Measurements from ENCODE around the gene MAPK12.
A peak's percentile ranks its signal among the peaks of the same experiment; 100 is the strongest.

The MAPK12 gene

DNA sequence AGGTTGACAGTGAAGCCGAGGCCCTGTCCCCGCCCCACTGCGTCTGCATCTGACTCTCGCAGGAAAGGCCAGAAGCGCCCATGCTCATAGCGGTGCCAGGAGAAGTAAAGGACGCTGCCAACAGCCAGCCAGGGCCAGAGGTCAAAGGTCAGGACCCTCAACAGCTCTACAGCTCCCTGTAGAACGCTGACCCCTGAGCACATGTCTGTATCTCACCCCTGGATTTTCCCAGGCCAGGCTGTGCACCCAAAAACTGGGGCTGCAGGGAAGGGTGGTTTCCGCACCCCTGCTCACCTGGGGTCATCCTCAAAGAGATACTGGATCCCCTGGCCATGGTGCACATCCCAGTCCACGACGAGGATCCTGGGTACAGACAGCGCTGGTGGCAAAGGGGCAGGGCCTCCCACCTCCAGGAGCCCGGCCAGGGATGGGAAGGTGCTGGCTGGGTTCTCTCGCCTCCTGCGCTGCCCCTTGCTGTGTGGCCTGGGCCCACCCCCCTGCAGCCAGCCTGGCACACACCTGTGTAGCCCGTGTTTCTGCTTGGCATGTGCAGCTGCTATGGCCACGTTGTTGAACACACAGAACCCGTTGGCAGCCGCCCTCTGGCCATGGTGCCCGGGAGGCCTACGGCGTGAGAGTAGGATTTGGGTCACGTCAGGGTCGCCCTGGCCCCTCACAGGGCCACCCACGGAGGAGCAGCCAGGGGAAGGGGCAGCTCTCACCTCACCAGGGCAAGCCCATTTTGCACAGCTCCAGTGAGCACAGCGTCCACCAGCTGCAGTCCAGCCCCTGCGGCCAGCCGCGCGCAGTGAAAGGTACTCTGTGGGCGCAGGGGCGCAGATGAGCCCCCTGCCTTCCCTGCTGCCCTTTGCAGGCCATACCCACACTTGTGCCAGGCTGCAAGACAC is 11.9 kb downstream of the MAPK12 start:
- Histone ChIP-seq H3K27me3 (ENCODE audit: control insufficient read depth, insufficient read depth, low read length) (no peaks in the 10 kb centered on the region), H3K4me1 (ENCODE audit: control insufficient read depth, insufficient read depth, low read length) (peaks cover 7% of the 10 kb centered on the region), H3K9me3 (ENCODE audit: control insufficient read depth, insufficient read depth, low read length) (no peaks in the 10 kb centered on the region), H3K27ac (ENCODE audit: low read depth, low read length) (no peak overlapping the region), H3K4me3 (ENCODE audit: low read depth, low read length) (peak overlapping the region; percentile 80; the same call in 1 of the 2 replicates), H3K9ac (ENCODE audit: low read depth, low read length) (no peak overlapping the region), H3K36me3 (ENCODE audit: control insufficient read depth, insufficient read depth, low read length) (peaks cover 12% of the 10 kb centered on the region)

- Histone ChIP-seq H3K4me3 (ENCODE audit: low read depth, low read length) (no peak overlapping the region), H3K4me1 (ENCODE audit: control insufficient read depth, insufficient read depth, low read length) (peaks cover 15% of the 10 kb centered on the region), H3K9me3 (ENCODE audit: control insufficient read depth, insufficient read depth, low read length) (no peaks in the 10 kb centered on the region), H3K9ac (ENCODE audit: low read depth, low read length) (no peak overlapping the region), H3K27ac (ENCODE audit: low read depth, low read length) (peak overlapping the region; percentile 47), H3K27me3 (ENCODE audit: control insufficient read depth, insufficient read depth, low read length) (no peaks in the 10 kb centered on the region), H3K36me3 (ENCODE audit: control insufficient read depth, insufficient read depth, low read length) (peaks cover 12% of the 10 kb centered on the region)
Measured at GRCh38 chr22:50248196-50249081, 13.0 kb downstream of the MAPK12 start.

GRCh38 chr22:50247748-50248147 is 13.7 kb downstream of the MAPK12 start:
- Histone ChIP-seq H3K9ac (ENCODE audit: low read depth, low read length) (no peak overlapping the region), H3K9me3 (ENCODE audit: control insufficient read depth, insufficient read depth, low read length) (no peaks in the 10 kb centered on the region), H3K4me1 (ENCODE audit: control insufficient read depth, insufficient read depth, low read length) (peaks cover 15% of the 10 kb centered on the region), H3K27me3 (ENCODE audit: control insufficient read depth, insufficient read depth, low read length) (no peaks in the 10 kb centered on the region), H3K36me3 (ENCODE audit: control insufficient read depth, insufficient read depth, low read length) (peaks cover 12% of the 10 kb centered on the region), H3K4me3 (ENCODE audit: low read depth, low read length) (no peak overlapping the region), H3K27ac (ENCODE audit: low read depth, low read length) (peak overlapping the region; percentile 47)

- Histone ChIP-seq H3K27ac (ENCODE audit: low read depth, low read length) (no peak overlapping the region), H3K27me3 (ENCODE audit: control insufficient read depth, insufficient read depth, low read length) (no peaks in the 10 kb centered on the region), H3K4me3 (ENCODE audit: low read depth, low read length) (peak overlapping the region; percentile 93; the same call in 1 of the 2 replicates), H3K9ac (ENCODE audit: low read depth, low read length) (no peak overlapping the region), H3K36me3 (ENCODE audit: control insufficient read depth, insufficient read depth, low read length) (peaks cover 12% of the 10 kb centered on the region), H3K4me1 (ENCODE audit: control insufficient read depth, insufficient read depth, low read length) (peaks cover 15% of the 10 kb centered on the region), H3K9me3 (ENCODE audit: control insufficient read depth, insufficient read depth, low read length) (no peaks in the 10 kb centered on the region)
Measured at GRCh38 chr22:50246242-50247175, 15.0 kb downstream of the MAPK12 start.

- Histone ChIP-seq H3K4me1 (ENCODE audit: control insufficient read depth, insufficient read depth, low read length) (peaks cover 15% of the 10 kb centered on the region), H3K27ac (ENCODE audit: low read depth, low read length) (peak overlapping the region; percentile 88), H3K27me3 (ENCODE audit: control insufficient read depth, insufficient read depth, low read length) (no peaks in the 10 kb centered on the region), H3K4me3 (ENCODE audit: low read depth, low read length) (peak overlapping the region; percentile 93), H3K9ac (ENCODE audit: low read depth, low read length) (peak overlapping the region; percentile 82), H3K36me3 (ENCODE audit: control insufficient read depth, insufficient read depth, low read length) (peaks cover 13% of the 10 kb centered on the region), H3K9me3 (ENCODE audit: control insufficient read depth, insufficient read depth, low read length) (no peaks in the 10 kb centered on the region)
Measured at GRCh38 chr22:50245214-50246072, 16.0 kb downstream of the MAPK12 start.

DNA sequence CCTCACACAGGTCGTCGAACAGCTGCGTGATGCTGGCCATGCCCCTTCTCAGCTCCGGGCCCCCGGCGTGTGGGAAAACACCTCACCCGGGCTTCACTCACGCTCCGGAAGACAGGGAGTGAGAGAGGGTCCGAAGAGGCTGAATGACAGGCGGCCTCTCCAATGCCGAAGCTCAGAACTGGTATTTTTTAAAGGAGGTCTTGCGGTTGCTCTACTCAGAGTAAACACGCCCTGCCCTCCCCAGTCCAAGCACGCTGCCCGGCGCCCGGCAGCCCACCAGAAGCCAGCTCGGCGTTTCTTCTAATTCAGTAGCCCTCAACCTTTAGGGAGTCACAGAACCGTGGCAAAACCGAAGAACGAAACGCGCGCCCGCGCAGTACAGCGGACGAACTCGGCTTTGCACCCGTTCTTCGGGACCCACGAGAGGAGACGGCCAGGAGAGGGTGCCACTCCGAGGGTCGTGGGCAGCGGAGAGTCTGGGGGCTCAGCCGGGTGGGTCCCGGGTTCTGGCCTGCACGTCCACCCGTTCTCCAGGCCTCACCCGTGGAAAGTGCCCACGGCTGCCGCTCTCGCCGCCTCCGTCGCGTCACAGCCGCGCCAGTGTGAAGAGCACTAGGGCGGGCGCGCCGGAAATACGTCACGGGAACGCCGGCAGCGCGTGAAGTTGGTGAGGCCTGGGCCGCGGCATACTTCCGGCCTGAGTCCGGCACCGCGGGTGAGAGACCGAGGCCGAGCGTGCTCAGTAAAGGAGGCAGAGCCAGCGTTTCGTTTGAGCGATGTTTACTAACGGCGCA is 16.9 kb downstream of the MAPK12 start, which contains the start of gene TUBGCP6:
TSS of gene TUBGCP6 (minus strand) at position 604 of the 794 bp plus-strand sequence. CDS start at position 40, 564 bp downstream.
- peak within 1 kb of the TSS; percentile 93 for H3K4me3 ChIP-seq (ENCODE audit: low read depth, low read length)
- peak within 1 kb of the TSS; percentile 88 for H3K27ac ChIP-seq (ENCODE audit: low read depth, low read length)
- no peaks in the 10 kb centered on the region for H3K27me3 ChIP-seq (ENCODE audit: control insufficient read depth, insufficient read depth, low read length)
- peaks cover 21% of the 10 kb centered on the region for H3K36me3 ChIP-seq (ENCODE audit: control insufficient read depth, insufficient read depth, low read length)
- H3K9ac ChIP-seq (ENCODE audit: low read depth, low read length) = peak within 1 kb of the TSS; percentile 82
- H3K9me3 ChIP-seq (ENCODE audit: control insufficient read depth, insufficient read depth, low read length) = no peaks in the 10 kb centered on the region
- H3K4me1 ChIP-seq (ENCODE audit: control insufficient read depth, insufficient read depth, low read length) = peaks cover 11% of the 10 kb centered on the region; the same call in 1 of the 2 replicates

DNA sequence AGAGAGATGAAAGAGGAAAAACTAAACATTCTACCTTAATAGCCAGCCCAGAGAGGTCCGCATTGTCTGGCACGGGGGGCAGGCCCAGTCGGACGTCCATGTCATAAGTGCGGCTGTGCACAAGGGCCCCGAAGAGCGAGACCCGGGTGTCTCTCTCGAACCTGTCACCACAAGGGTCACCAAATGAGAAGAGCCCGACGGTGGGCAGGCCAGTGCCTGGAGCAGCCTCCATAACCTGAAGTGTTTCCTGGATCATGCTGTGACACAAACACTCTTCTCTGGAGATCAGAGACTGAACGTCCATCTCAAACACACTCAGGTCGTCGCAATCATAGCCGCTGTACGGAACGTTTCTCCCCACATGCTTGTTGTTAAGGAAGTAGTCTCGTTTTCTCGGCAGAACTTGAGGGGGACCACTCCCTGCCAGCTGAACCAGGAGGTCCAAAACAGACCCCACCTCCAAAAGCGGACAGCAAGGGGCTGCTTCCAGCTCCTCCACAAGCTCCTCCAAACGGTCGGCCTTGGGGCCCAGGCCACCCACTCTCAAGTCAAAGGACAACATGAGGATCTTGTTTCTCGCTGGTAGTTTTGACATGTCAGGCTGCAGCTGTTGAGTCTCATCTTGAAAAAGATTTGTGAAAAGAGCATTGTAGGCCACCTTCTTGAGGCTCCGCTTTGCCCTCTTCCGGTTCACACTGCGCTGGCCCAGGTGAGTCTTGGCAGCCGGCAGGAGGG is 17.6 kb downstream of the MAPK12 start:
- peaks cover 11% of the 10 kb centered on the region; the same call in 1 of the 2 replicates for H3K4me1 ChIP-seq (ENCODE audit: control insufficient read depth, insufficient read depth, low read length)

GRCh38 chr22:50242406-50242949 is 19.0 kb downstream of the MAPK12 start:
- Histone ChIP-seq H3K9ac (ENCODE audit: low read depth, low read length) (no peak overlapping the region), H3K27ac (ENCODE audit: low read depth, low read length) (no peak overlapping the region), H3K9me3 (ENCODE audit: control insufficient read depth, insufficient read depth, low read length) (no peaks in the 10 kb centered on the region), H3K36me3 (ENCODE audit: control insufficient read depth, insufficient read depth, low read length) (peaks cover 24% of the 10 kb centered on the region), H3K4me3 (ENCODE audit: low read depth, low read length) (no peak overlapping the region), H3K27me3 (ENCODE audit: control insufficient read depth, insufficient read depth, low read length) (no peaks in the 10 kb centered on the region), H3K4me1 (ENCODE audit: control insufficient read depth, insufficient read depth, low read length) (0 out of 2 replicates have a peak, but pooled peaks cover 8% of the 10 kb centered on the region)

More for the DNA sequence above, 17.6 kb downstream of the MAPK12 start:
- Histone ChIP-seq H3K4me3 (ENCODE audit: low read depth, low read length) (peak overlapping the region; percentile 93), H3K27me3 (ENCODE audit: control insufficient read depth, insufficient read depth, low read length) (no peaks in the 10 kb centered on the region), H3K36me3 (ENCODE audit: control insufficient read depth, insufficient read depth, low read length) (peaks cover 24% of the 10 kb centered on the region), H3K9me3 (ENCODE audit: control insufficient read depth, insufficient read depth, low read length) (no peaks in the 10 kb centered on the region), H3K9ac (ENCODE audit: low read depth, low read length) (peak overlapping the region; percentile 82; the same call in 1 of the 2 replicates), H3K27ac (ENCODE audit: low read depth, low read length) (peak overlapping the region; percentile 88)

Data from HUES48 (cell line).